Measurements from ENCODE around the gene ALK. TPM values are rescaled to one million over a fixed set of nuclear protein-coding genes. Genes with fewer than 3 reads are reported as not detected.

Gene ALK
- total and polyA plus RNA-seq, 2 experiments from 2014 or later: 0.35 TPM; not detected in 1

DNA sequence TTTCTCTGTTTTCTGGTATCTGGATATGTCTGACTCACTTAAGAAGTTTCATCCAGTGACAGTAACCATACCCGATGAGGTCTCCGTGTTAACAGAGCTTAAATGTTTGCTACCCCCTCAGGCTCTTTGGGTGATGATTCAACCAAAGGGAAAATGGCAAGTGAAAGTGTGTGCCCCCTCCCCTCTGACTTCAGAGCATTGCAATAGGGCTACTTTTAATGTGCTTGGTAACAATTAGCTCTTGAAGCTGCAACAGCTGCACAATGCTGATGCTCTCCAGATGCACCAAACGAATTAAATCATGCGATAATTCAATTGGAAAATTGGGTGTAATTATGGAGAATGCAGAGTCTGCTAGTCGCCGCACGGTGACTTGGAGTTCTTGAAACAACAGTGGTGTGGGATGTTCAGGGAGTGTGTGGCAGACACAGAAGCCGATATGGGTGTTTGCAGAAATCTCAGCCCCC lies 270.7 kb downstream of the ALK start (continued):
- TF ChIP-seq, protein P1, sequence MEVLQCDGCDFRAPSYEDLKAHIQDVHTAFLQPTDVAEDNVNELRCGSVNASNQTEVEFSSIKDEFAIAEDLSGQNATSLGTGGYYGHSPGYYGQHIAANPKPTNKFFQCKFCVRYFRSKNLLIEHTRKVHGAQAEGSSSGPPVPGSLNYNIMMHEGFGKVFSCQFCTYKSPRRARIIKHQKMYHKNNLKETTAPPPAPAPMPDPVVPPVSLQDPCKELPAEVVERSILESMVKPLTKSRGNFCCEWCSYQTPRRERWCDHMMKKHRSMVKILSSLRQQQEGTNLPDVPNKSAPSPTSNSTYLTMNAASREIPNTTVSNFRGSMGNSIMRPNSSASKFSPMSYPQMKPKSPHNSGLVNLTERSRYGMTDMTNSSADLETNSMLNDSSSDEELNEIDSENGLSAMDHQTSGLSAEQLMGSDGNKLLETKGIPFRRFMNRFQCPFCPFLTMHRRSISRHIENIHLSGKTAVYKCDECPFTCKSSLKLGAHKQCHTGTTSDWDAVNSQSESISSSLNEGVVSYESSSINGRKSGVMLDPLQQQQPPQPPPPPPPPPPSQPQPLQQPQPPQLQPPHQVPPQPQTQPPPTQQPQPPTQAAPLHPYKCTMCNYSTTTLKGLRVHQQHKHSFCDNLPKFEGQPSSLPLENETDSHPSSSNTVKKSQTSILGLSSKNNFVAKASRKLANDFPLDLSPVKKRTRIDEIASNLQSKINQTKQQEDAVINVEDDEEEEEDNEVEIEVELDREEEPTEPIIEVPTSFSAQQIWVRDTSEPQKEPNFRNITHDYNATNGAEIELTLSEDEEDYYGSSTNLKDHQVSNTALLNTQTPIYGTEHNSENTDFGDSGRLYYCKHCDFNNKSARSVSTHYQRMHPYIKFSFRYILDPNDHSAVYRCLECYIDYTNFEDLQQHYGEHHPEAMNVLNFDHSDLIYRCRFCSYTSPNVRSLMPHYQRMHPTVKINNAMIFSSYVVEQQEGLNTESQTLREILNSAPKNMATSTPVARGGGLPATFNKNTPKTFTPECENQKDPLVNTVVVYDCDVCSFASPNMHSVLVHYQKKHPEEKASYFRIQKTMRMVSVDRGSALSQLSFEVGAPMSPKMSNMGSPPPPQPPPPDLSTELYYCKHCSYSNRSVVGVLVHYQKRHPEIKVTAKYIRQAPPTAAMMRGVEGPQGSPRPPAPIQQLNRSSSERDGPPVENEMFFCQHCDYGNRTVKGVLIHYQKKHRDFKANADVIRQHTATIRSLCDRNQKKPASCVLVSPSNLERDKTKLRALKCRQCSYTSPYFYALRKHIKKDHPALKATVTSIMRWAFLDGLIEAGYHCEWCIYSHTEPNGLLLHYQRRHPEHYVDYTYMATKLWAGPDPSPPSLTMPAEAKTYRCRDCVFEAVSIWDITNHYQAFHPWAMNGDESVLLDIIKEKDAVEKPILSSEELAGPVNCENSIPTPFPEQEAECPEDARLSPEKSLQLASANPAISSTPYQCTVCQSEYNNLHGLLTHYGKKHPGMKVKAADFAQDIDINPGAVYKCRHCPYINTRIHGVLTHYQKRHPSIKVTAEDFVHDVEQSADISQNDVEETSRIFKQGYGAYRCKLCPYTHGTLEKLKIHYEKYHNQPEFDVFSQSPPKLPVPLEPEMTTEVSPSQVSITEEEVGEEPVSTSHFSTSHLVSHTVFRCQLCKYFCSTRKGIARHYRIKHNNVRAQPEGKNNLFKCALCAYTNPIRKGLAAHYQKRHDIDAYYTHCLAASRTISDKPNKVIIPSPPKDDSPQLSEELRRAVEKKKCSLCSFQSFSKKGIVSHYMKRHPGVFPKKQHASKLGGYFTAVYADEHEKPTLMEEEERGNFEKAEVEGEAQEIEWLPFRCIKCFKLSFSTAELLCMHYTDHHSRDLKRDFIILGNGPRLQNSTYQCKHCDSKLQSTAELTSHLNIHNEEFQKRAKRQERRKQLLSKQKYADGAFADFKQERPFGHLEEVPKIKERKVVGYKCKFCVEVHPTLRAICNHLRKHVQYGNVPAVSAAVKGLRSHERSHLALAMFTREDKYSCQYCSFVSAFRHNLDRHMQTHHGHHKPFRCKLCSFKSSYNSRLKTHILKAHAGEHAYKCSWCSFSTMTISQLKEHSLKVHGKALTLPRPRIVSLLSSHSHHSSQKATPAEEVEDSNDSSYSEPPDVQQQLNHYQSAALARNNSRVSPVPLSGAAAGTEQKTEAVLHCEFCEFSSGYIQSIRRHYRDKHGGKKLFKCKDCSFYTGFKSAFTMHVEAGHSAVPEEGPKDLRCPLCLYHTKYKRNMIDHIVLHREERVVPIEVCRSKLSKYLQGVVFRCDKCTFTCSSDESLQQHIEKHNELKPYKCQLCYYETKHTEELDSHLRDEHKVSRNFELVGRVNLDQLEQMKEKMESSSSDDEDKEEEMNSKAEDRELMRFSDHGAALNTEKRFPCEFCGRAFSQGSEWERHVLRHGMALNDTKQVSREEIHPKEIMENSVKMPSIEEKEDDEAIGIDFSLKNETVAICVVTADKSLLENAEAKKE (CRISPR knock-in tag; IDR thresholded peaks at IDR 0.05): no peak
- TF ChIP-seq NANOG (IDR thresholded peaks at IDR 0.05; ENCODE audit: borderline replicate concordance) (no peak), ZNF331 (CRISPR knock-in tag; IDR thresholded peaks at IDR 0.05; ENCODE audit: low read depth) (no peak), ZNF114 (CRISPR knock-in tag; IDR thresholded peaks at IDR 0.05) (no peak)
- TF ChIP-seq, protein P2, sequence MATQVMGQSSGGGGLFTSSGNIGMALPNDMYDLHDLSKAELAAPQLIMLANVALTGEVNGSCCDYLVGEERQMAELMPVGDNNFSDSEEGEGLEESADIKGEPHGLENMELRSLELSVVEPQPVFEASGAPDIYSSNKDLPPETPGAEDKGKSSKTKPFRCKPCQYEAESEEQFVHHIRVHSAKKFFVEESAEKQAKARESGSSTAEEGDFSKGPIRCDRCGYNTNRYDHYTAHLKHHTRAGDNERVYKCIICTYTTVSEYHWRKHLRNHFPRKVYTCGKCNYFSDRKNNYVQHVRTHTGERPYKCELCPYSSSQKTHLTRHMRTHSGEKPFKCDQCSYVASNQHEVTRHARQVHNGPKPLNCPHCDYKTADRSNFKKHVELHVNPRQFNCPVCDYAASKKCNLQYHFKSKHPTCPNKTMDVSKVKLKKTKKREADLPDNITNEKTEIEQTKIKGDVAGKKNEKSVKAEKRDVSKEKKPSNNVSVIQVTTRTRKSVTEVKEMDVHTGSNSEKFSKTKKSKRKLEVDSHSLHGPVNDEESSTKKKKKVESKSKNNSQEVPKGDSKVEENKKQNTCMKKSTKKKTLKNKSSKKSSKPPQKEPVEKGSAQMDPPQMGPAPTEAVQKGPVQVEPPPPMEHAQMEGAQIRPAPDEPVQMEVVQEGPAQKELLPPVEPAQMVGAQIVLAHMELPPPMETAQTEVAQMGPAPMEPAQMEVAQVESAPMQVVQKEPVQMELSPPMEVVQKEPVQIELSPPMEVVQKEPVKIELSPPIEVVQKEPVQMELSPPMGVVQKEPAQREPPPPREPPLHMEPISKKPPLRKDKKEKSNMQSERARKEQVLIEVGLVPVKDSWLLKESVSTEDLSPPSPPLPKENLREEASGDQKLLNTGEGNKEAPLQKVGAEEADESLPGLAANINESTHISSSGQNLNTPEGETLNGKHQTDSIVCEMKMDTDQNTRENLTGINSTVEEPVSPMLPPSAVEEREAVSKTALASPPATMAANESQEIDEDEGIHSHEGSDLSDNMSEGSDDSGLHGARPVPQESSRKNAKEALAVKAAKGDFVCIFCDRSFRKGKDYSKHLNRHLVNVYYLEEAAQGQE (IDR thresholded peaks at IDR 0.05; ENCODE audit: unreplicated experiment): no peak

DNA sequence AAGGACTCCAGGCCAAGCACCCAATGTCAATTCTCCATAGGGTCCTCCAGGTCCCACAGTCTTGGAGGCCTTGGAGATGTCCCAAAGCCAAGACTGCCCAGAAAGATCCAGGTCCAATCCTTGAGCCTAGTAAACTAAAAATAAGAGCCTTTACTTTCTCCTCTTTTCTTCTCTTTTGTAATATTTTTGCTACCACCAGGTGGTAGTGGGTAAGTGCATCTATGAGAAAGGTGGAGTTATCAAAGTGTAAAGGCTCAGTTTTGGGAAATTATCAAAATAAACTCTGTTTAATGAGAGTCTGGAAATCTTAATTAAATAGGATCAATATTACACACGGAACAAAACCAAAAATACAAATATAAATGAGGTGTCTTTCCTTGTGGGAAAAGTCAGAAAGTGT lies 276.4 kb downstream of the ALK start:
- Histone ChIP-seq H4K20me1 (replicated peaks; ENCODE audit: insufficient read depth) (no peaks in the 10 kb centered on the region), H3K4me1 (ENCODE audit: insufficient read depth) (no peaks in the 10 kb centered on the region), H3K4me3 (no peak overlapping the region), H3K27me3 (ENCODE audit: insufficient read depth) (no peaks in the 10 kb centered on the region), H3K36me3 (ENCODE audit: insufficient read depth) (no peaks in the 10 kb centered on the region), H3K79me2 (replicated peaks; ENCODE audit: insufficient read depth) (no peaks in the 10 kb centered on the region), H3K27ac (ENCODE audit: low read depth) (no peak overlapping the region), H3K4me2 (no peak overlapping the region), H3F3A (replicated peaks; ENCODE audit: low read depth) (no peaks in the 10 kb centered on the region), H2AFZ (no peak overlapping the region), H3K9me2 (ENCODE audit: insufficient read depth) (peaks cover 9% of the 10 kb centered on the region)
- Mint-ChIP-seq H3K27ac (no peak overlapping the region), H3K36me3 (ENCODE audit: low read depth) (peaks cover 7% of the 10 kb centered on the region; the same call in 1 of the 3 replicates), H3K9me3 (peaks cover 15% of the 10 kb centered on the region), H3K27me3 (ENCODE audit: insufficient read depth, low read depth, poor library complexity) (no peaks in the 10 kb centered on the region), H3K4me1 (no peaks in the 10 kb centered on the region), H3K4me3 (no peak overlapping the region)
- ATAC-seq: no peak
- TF ChIP-seq, protein P3, sequence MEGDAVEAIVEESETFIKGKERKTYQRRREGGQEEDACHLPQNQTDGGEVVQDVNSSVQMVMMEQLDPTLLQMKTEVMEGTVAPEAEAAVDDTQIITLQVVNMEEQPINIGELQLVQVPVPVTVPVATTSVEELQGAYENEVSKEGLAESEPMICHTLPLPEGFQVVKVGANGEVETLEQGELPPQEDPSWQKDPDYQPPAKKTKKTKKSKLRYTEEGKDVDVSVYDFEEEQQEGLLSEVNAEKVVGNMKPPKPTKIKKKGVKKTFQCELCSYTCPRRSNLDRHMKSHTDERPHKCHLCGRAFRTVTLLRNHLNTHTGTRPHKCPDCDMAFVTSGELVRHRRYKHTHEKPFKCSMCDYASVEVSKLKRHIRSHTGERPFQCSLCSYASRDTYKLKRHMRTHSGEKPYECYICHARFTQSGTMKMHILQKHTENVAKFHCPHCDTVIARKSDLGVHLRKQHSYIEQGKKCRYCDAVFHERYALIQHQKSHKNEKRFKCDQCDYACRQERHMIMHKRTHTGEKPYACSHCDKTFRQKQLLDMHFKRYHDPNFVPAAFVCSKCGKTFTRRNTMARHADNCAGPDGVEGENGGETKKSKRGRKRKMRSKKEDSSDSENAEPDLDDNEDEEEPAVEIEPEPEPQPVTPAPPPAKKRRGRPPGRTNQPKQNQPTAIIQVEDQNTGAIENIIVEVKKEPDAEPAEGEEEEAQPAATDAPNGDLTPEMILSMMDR (conservative IDR thresholded peaks at IDR 0.05; ENCODE audit: low read depth in 2 of 2): peak in 1 of 2 experiments; percentile 30; a peak in 1 of 4 replicates
- no peak for TF ChIP-seq ZNF114 (CRISPR knock-in tag; IDR thresholded peaks at IDR 0.05)
- TF ChIP-seq CREB1 (CRISPR knock-in tag; IDR thresholded peaks at IDR 0.05; ENCODE audit: low read depth): no peak
- no peak for DNase-seq (ENCODE audit: low spot score)
